CD4-positive, alpha-beta memory T cell (primary cell): ENCODE results near the gene TRIM66. TPM values are rescaled to one million over a fixed set of nuclear protein-coding genes. Genes with fewer than 3 reads are reported as not detected.
A peak's percentile ranks its signal among the peaks of the same experiment; 100 is the strongest.

Source experiments
- CTCF ChIA-PET: fragments of 350-600 bp; sonication (Branson Sonifier 250); formaldehyde crosslinking; loops from one replicate; lab custom pipeline; 2021; ENCODE audit warnings: inconsistent platforms; ENCODE audit not compliant: partially characterized antibody; lab: Charles Lee
- POLR2A ChIA-PET: fragments of 350-600 bp; sonication (Branson Sonifier 250); formaldehyde crosslinking; loops from one replicate; lab custom pipeline; 2021; ENCODE audit not compliant: partially characterized antibody; lab: Charles Lee
- DNase-seq, 5 donors: peaks; one replicate each; pipeline versions ENCODE4 v3.0.0 to v3.0.0-alpha.2; 2020 to 2022; ENCODE audit warnings: mixed read lengths in 1 of 5
- H3K27ac ChIP-seq: one replicate; pipeline ENCODE4 v1.7.0; 2013; ENCODE audit warnings: low read depth, low read length
- H3K27me3 ChIP-seq: 2 replicates; pipeline ENCODE4 v1.7.0; 2013; ENCODE audit warnings: mild to moderate bottlenecking, low read length, moderate library complexity; ENCODE audit not compliant: insufficient read depth
- H3K36me3 ChIP-seq: 2 replicates; pipeline ENCODE4 v1.7.0; 2013; ENCODE audit warnings: mild to moderate bottlenecking, low read length, moderate library complexity; ENCODE audit not compliant: insufficient read depth
- H3K4me1 ChIP-seq: 2 replicates; pipeline ENCODE4 v1.7.0; 2013; ENCODE audit warnings: mild to moderate bottlenecking, low read length, moderate library complexity; ENCODE audit not compliant: insufficient read depth
- H3K4me3 ChIP-seq, 2 donors: one replicate each; pipeline ENCODE4 v1.7.0; 2013; ENCODE audit warnings: low read length in 2 of 2, mild to moderate bottlenecking in 1 of 2
- H3K9me3 ChIP-seq, 2 donors: one replicate each; pipeline ENCODE4 v1.7.0; 2013; ENCODE audit warnings: low read length in 2 of 2, control low read depth in 1 of 2; ENCODE audit not compliant: control insufficient read depth in 1 of 2
- H3K27ac Mint-ChIP-seq, 7 donors: one replicate each; pipeline ENCODE4 v1.8.0; 2020 to 2021; ENCODE audit warnings: mixed read lengths in 7 of 7, mild to moderate bottlenecking in 6 of 7, inconsistent platforms in 3 of 7, moderate library complexity in 3 of 7
- H3K27me3 Mint-ChIP-seq, 2 donors: one replicate each; pipeline ENCODE4 v1.8.0; 2020 to 2021; ENCODE audit warnings: mixed read lengths in 2 of 2
- H3K36me3 Mint-ChIP-seq, 2 donors: one replicate each; pipeline ENCODE4 v1.8.0; 2020 to 2021; ENCODE audit warnings: mixed read lengths in 2 of 2, inconsistent platforms in 1 of 2, mild to moderate bottlenecking in 1 of 2
- H3K4me1 Mint-ChIP-seq, 4 donors: one replicate each; pipeline ENCODE4 v1.8.0; 2020 to 2021; ENCODE audit warnings: mixed read lengths in 4 of 4, mild to moderate bottlenecking in 1 of 4
- H3K4me3 Mint-ChIP-seq, 8 donors: one replicate each; pipeline ENCODE4 v1.8.0; 2020 to 2021; ENCODE audit warnings: mixed read lengths in 8 of 8, mild to moderate bottlenecking in 7 of 8, moderate library complexity in 6 of 8, inconsistent platforms in 3 of 8
- H3K9me3 Mint-ChIP-seq, 8 donors: one replicate each; pipeline ENCODE4 v1.8.0; 2020 to 2021; ENCODE audit warnings: mixed read lengths in 8 of 8, mild to moderate bottlenecking in 5 of 8, inconsistent platforms in 3 of 8, moderate library complexity in 1 of 8
- intact Hi-C: fragments of 100-400 bp; cut with micrococcal nuclease; formaldehyde crosslinking; loops from one replicate; pipeline ENCODE4 v1.15.1; 2023
- polyA plus RNA-seq, 2 donors: library from polyadenylated mRNA; unstranded; fragments of 300-500 nt; fragmentation: Illumina TruSeq; gene quantifications; one replicate each; pipeline ENCODE4 v1.2.3, GENCODE V29; 2021
- total RNA-seq, 2 experiments: library from RNA; stranded (reverse); gene quantifications; one replicate each; pipeline ENCODE4 v1.2.3, GENCODE V29; 2021

Gene TRIM66
- total and polyA plus RNA-seq, 4 experiments from 2014 or later: 0.67 to 31.3 (median 25.0) TPM; not detected in 1

GRCh38 chr11:8621147-8621546 lies 61.3 kb downstream of the TRIM66 start:
- H3K36me3 Mint-ChIP-seq: peaks cover 56 to 82% of the 10 kb centered on the region in 2 donors

GRCh38 chr11:8617063-8617462 lies 65.4 kb downstream of the TRIM66 start:
- CTCF ChIA-PET: no interaction called here
- Histone ChIP-seq H3K36me3 (peaks cover 17% of the 10 kb centered on the region), H3K27me3 (no peaks in the 10 kb centered on the region), H3K4me3 (no peak overlapping the region), H3K9me3 (no peaks in the 10 kb centered on the region), H3K4me1 (no peaks in the 10 kb centered on the region), H3K27ac (no peak overlapping the region)
- H3K27ac Mint-ChIP-seq: no peak overlapping the region
- no peaks in the 10 kb centered on the region for H3K27me3 Mint-ChIP-seq
- H3K4me3 Mint-ChIP-seq: no peak overlapping the region
- intact Hi-C loops: no loop called here
- peaks cover 0 to 2% (median 0%) of the 10 kb centered on the region in 8 donors for H3K9me3 Mint-ChIP-seq
- peaks cover 0 to 3% (median 0%) of the 10 kb centered on the region in 4 donors for H3K4me1 Mint-ChIP-seq
- POLR2A ChIA-PET: no interaction called here
- DNase-seq: no peak
- H3K36me3 Mint-ChIP-seq: peaks cover 53 to 56% of the 10 kb centered on the region in 2 donors

More at GRCh38 chr11:8621147-8621546, 61.3 kb downstream of the TRIM66 start:
- Mint-ChIP-seq H3K4me3 (no peak overlapping the region), H3K27ac (no peak overlapping the region), H3K4me1 (no peaks in the 10 kb centered on the region), H3K9me3 (no peaks in the 10 kb centered on the region), H3K27me3 (no peaks in the 10 kb centered on the region)
- POLR2A ChIA-PET: no interaction called here
- no peak for DNase-seq
- H3K36me3 ChIP-seq: peaks cover 35% of the 10 kb centered on the region
- CTCF ChIA-PET: no interaction called here
- no peak overlapping the region for H3K27ac ChIP-seq
- H3K4me3 ChIP-seq: no peak overlapping the region
- intact Hi-C loops: no loop called here
- H3K4me1 ChIP-seq: no peaks in the 10 kb centered on the region
- H3K27me3 ChIP-seq: no peaks in the 10 kb centered on the region
- no peaks in the 10 kb centered on the region for H3K9me3 ChIP-seq

GRCh38 chr11:8615291-8616032 lies 67.0 kb downstream of the TRIM66 start:
- H3K4me3 Mint-ChIP-seq: no peak overlapping the region
- H3K27ac Mint-ChIP-seq: peak overlapping the region in 1 of 7 donors; percentile 36
- DNase-seq: no peak
- Histone ChIP-seq H3K36me3 (peaks cover 9% of the 10 kb centered on the region), H3K4me3 (no peak overlapping the region), H3K27me3 (no peaks in the 10 kb centered on the region), H3K4me1 (no peaks in the 10 kb centered on the region), H3K27ac (no peak overlapping the region), H3K9me3 (no peaks in the 10 kb centered on the region)
- POLR2A ChIA-PET: no interaction called here
- H3K36me3 Mint-ChIP-seq: peaks cover 43 to 48% of the 10 kb centered on the region in 2 donors
- H3K9me3 Mint-ChIP-seq: peaks cover 0 to 2% (median 0%) of the 10 kb centered on the region in 8 donors
- intact Hi-C loops: no loop called here
- H3K4me1 Mint-ChIP-seq: peaks cover 0 to 3% (median under 1%) of the 10 kb centered on the region in 4 donors
- CTCF ChIA-PET: no interaction called here
- H3K27me3 Mint-ChIP-seq: no peaks in the 10 kb centered on the region

- Mint-ChIP-seq H3K27me3 (no peaks in the 10 kb centered on the region), H3K4me1 (peaks cover 0 to 7% (median 3%) of the 10 kb centered on the region in 4 donors), H3K36me3 (peaks cover 34 to 47% of the 10 kb centered on the region in 2 donors), H3K9me3 (peaks cover 0 to 2% (median 0%) of the 10 kb centered on the region in 8 donors), H3K4me3 (no peak overlapping the region), H3K27ac (no peak overlapping the region)
- CTCF ChIA-PET: no interaction called here
- Histone ChIP-seq H3K36me3 (peaks cover 9% of the 10 kb centered on the region), H3K4me1 (no peaks in the 10 kb centered on the region), H3K4me3 (no peak overlapping the region), H3K27ac (no peak overlapping the region), H3K9me3 (no peaks in the 10 kb centered on the region), H3K27me3 (no peaks in the 10 kb centered on the region)
- intact Hi-C loops: no loop called here
- no peak for DNase-seq
- POLR2A ChIA-PET: no interaction called here
Measured at GRCh38 chr11:8614497-8614896, 68.0 kb downstream of the TRIM66 start.

- ChIA-PET POLR2A (no interaction called here), CTCF (no interaction called here)
- intact Hi-C loops: no loop called here
- peaks cover 24 to 37% of the 10 kb centered on the region in 2 donors for H3K36me3 Mint-ChIP-seq
- peaks cover 9% of the 10 kb centered on the region for H3K36me3 ChIP-seq
- H3K4me3 ChIP-seq: no peak overlapping the region
- peaks cover 0 to 2% (median 0%) of the 10 kb centered on the region in 8 donors for H3K9me3 Mint-ChIP-seq
- no peaks in the 10 kb centered on the region for H3K27me3 Mint-ChIP-seq
- DNase-seq: no peak
- no peak overlapping the region for H3K27ac ChIP-seq
- H3K4me1 ChIP-seq: no peaks in the 10 kb centered on the region
- H3K4me3 Mint-ChIP-seq: no peak overlapping the region
- H3K27ac Mint-ChIP-seq: peak overlapping the region in 3 of 7 donors; percentile 26 to 48 (median 38)
- peaks cover 0 to 7% (median 3%) of the 10 kb centered on the region in 4 donors for H3K4me1 Mint-ChIP-seq
- H3K9me3 ChIP-seq: no peaks in the 10 kb centered on the region
- H3K27me3 ChIP-seq: no peaks in the 10 kb centered on the region
Measured at GRCh38 chr11:8613036-8613435, 69.4 kb downstream of the TRIM66 start.

- Histone ChIP-seq H3K9me3 (no peaks in the 10 kb centered on the region), H3K36me3 (peaks cover 9% of the 10 kb centered on the region), H3K4me1 (no peaks in the 10 kb centered on the region), H3K27me3 (no peaks in the 10 kb centered on the region), H3K27ac (no peak overlapping the region), H3K4me3 (no peak overlapping the region)
- Mint-ChIP-seq H3K4me1 (peaks cover 0 to 7% (median 3%) of the 10 kb centered on the region in 4 donors), H3K27me3 (no peaks in the 10 kb centered on the region), H3K9me3 (peaks cover 0 to 2% (median 0%) of the 10 kb centered on the region in 8 donors), H3K36me3 (peaks cover 19 to 32% of the 10 kb centered on the region in 2 donors), H3K27ac (peak overlapping the region in 1 of 7 donors; percentile 38), H3K4me3 (no peak overlapping the region)
- ChIA-PET CTCF (interaction anchor here (0.8 kb wide), 1 partner anchor 14 kb away, joined by 3 read pairs; no protein-coding TSS in a partner anchor), POLR2A (no interaction called here)
- intact Hi-C loops: no loop called here
- DNase-seq: no peak
Measured at GRCh38 chr11:8612522-8612921, 69.9 kb downstream of the TRIM66 start.

- Histone ChIP-seq H3K9me3 (no peaks in the 10 kb centered on the region), H3K4me3 (no peak overlapping the region), H3K27me3 (no peaks in the 10 kb centered on the region), H3K4me1 (no peaks in the 10 kb centered on the region), H3K36me3 (no peaks in the 10 kb centered on the region), H3K27ac (no peak overlapping the region)
- intact Hi-C loops: no loop called here
- H3K4me1 Mint-ChIP-seq: peaks cover 0 to 7% (median 3%) of the 10 kb centered on the region in 4 donors
- POLR2A ChIA-PET: interaction anchor here (0.7 kb wide), 1 partner anchor 70 kb away, joined by 3 read pairs; no protein-coding TSS in a partner anchor
- DNase-seq: peak; percentile 4 to 60 (median 24)
- H3K9me3 Mint-ChIP-seq: peaks cover 0 to 2% (median 0%) of the 10 kb centered on the region in 8 donors
- peaks cover 10 to 22% of the 10 kb centered on the region in 2 donors for H3K36me3 Mint-ChIP-seq
- H3K4me3 Mint-ChIP-seq: no peak overlapping the region
- H3K27me3 Mint-ChIP-seq: peaks cover 0 to 2% of the 10 kb centered on the region in 2 donors
- H3K27ac Mint-ChIP-seq: peak overlapping the region in 3 of 7 donors; percentile 67 to 77 (median 72)
- CTCF ChIA-PET: interaction anchor here (1.0 kb wide), 1 partner anchor 44 kb away, joined by 3 read pairs; no protein-coding TSS in a partner anchor
Measured at GRCh38 chr11:8610532-8611116, 71.8 kb downstream of the TRIM66 start.
